Activated CD4-positive, CD25-positive, alpha-beta regulatory T cell (primary cell): ENCODE data around the gene SDK2.
"Not testable (repeated sequence)": the region's sequence is repeated elsewhere in the genome, so short reads cannot be mapped to it uniquely, and the experiment has no call there.

Experiments used
- DNase-seq, 4 experiments: peaks; one replicate each; lab custom pipeline; 2025; lab: John Stamatoyannopoulos, UW

The SDK2 gene

GRCh38 chr17:73343168-73343634, 301.0 kb downstream of the SDK2 start:
- no peak for DNase-seq

DNA sequence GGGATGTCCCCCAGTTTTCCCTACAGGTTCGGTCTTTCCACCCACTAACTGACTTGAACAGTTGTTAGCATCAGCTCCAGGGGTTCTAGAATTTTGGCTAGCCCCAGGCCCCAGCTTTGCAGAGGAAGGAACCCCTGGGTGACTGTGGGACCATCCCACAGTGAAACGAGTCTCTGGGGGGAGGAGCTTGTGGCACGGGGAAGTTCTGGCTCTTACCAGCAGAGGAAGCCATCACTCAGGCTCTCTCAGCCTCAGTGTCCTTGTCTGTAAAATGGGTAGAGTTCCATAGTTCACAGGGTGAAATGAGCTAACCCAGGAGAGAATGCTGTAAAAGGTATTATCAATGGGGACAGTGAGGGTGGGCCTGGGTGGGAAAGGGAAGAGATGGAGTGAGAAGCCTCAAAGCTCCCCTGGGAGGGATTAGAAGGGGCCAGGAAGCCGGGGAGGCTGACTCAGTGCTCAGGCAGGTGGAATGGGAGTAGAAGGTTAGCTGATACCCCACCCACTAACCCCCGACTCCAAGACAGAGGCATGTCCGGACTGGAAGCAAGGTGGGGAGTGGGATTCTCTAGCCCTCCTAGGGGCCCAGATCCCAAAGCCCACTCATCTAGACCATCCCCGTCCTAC, 301.6 kb downstream of the SDK2 start:
- DNase-seq, result no peak

DNA sequence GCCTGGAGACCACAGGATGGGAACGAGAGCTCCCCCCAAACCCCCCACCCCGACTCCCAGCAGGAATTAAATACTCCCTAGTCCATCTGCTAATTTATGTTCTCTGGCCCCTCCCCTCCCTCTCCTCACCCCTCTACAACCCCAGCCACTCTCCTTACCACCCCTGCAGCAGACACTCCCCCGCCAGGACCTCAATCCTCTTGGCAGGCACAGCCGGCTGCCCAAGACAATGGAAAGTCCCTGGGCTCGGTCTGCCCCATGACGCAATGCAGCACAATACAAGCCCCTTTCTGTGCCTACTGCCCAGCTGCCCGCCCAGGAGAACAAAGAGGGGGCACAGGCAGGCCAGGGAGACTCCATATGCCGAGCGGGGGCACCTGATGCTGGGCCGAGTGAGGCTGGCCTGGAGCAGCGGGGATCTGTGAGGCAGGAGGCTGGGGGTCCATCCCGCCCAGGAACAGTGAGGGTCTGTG, 302.2 kb downstream of the SDK2 start:
- DNase-seq, result no peak

DNA sequence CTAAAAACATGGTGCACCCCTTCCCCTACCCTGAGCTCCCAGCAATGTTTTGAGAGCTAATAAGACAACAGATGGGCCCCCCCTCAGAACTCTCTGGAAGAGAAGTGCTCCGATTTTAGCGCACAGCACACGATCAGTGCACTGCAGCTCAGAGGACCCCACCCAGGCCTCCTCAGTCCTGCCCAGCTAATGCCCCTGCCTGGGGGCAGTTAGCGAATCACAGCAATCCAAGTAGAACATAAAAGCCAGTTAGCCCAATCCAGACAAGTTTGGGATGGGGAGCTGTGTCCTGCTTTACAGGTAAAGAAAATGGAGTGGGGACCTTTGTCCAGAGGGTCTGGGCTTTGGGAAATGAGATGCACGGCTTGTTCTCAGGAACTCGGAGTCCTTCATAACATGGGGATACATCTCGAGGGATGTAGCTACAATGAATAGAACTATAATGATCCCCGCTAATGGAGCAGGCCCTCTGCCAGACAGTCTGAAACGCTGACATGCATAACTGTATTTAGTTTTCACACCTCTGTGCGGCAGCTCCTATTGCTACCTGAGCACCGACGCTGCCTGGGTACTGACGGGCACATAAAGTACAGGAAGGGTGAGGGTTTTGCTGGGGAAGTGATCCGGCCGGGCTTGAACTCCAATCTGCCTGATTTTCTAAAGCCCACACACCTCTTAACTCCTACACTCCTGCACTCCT, 302.7 kb downstream of the SDK2 start:
- no peak for DNase-seq

DNA sequence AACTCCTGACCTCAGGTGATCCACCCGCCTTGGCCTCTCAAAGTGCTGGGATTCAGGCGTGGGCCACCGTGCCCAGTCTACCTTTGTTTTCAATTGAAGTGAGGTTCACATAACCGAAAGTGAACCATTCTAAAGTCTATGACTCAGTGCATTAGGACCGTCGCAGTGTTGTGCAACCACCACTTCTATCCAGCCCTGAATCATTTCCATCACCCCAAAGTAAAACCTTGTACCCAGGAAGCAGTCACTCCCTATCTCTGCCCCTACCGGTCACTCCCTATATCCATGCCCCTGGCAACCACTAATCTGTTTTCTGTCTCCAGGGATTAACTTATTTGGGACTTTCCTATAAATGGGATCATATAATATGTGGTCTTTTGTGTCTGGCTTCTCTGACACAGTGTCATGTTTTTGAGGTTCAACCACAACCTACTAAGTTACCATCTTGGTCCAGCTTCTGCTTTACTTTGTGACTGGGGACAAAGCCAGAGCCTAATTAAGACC, 304.1 kb downstream of the SDK2 start:
- DNase-seq, result no peak

GRCh38 chr17:73338566-73339197, 305.6 kb downstream of the SDK2 start:
- no peak for DNase-seq

- no peak for DNase-seq
These were observed 306.2 kb downstream of the SDK2 start for GRCh38 chr17:73338050-73338521.

DNA sequence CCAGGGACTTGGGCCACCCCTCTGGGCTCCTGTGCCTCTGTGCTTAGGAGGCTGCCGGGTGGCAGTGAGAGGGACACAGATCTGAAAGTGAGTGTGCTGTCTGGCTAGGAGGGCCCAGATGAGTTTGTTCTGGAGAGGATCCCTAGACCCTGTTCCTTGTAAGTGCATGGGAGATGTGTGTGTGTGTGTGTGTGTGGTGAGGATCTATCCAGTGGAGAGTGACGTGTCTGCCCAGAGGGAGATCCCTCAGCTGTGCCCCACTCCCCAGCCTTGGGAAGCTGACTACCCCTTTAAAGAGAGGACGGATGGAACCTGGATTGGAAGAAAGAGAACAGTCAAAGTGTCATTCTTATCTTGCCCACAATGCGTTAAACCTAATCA, 306.9 kb downstream of the SDK2 start:
- DNase-seq, result no peak

DNA sequence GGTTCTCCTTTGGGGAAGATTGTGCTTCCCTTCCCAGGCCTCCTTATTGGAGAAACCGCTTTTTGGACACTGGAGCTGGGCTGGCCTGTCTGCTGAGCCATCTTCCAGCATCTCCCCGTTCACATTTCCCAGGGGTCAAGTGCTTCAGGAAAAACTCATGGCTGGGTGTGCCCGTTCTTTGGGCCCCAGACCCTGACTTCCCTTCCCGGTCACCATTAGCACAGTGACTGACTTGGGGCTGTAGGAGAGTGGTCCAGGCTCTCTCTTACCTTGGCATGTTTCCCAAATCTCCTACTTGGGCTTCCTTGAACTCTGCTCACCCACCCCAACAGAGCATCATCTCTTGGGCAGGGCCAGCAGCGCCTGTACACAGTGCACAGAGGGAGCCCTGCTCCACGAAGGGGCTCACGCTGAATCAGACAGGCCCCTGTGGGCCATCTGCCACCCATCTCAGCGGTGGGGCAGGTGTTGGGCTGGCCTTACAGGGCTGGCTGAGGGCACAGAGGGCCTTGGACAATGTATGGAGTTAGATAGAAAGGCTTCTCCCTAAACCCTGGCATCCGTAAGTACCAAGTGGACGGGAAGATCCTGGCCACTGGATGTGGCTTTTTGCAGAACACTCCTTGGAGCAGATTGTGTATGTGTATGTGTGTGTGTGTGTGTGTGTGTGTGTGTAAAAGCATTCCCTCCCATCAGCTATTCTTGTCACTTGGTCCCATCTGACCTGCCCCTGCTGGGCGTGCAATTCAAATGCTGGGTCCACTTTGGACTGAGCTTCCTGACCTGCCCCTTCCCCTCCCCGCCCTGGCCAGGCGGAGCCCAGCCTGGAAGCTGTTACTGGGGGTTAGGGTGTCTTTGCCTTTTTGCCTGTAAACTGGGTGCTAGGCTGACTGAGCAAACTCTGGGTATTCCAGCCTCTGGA, 307.6 kb downstream of the SDK2 start:
- no peak for DNase-seq

- no peak for DNase-seq
These were observed 308.4 kb downstream of the SDK2 start for GRCh38 chr17:73335591-73336407.

DNA sequence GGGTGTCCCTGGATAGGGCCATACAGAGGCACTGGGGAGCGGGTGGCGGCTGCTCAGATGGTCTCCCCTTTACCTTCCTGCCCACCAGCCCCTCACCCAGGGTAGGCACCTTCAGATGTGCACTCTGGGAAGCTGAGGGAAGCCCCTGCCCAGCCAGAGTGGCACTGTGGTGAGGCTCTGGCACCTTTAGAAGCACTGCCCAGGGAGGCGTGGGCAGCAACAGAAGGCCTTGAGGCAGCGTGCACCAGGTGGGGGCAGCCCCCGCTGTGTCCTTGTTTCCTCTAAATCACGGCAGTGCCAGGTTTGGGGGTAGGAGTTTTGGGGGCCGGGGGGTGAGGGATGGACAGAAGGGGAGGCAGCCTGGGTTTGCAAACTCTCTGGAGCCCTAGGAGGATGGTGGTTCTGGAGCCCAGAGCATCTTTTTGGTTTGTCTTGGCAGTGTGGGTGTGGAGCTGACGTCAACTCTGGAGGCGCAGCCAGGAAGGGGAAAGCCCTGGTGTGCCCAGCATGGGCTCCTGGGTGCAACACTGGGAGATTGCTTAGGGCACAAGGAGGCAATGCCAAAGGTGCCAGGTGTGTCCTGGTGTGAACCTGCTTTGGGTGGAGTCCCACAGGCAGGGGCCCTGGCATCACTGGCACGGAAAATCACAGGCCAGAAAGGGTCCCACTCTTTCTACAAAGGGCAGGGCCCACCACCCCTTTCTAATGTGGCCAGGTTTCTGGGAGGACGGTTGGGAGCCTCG, 309.3 kb downstream of the SDK2 start:
- no peak for DNase-seq

- not testable (repeated sequence) for DNase-seq
These were observed 310.8 kb downstream of the SDK2 start for GRCh38 chr17:73333445-73333844.

GRCh38 chr17:73331060-73331459, 313.2 kb downstream of the SDK2 start:
- no peak for DNase-seq

GRCh38 chr17:73327676-73328075, 316.6 kb downstream of the SDK2 start:
- DNase-seq, result no peak

DNA sequence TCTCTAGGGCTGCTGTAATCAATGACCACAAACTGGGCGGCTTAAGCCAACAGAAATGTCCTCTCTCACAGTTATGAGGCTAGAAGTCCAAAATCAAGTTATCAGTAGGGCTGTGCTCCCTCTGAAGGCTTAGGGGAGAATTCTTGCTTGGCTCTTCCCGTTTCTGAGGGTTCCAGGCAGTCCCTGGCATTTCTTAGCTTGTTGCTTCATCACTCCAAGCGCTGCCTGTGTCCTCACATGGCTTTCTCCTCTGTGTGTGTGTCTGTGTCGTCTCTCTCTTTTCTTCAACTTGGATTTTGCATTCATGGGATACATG, 318.8 kb downstream of the SDK2 start:
- no peak for DNase-seq

DNA sequence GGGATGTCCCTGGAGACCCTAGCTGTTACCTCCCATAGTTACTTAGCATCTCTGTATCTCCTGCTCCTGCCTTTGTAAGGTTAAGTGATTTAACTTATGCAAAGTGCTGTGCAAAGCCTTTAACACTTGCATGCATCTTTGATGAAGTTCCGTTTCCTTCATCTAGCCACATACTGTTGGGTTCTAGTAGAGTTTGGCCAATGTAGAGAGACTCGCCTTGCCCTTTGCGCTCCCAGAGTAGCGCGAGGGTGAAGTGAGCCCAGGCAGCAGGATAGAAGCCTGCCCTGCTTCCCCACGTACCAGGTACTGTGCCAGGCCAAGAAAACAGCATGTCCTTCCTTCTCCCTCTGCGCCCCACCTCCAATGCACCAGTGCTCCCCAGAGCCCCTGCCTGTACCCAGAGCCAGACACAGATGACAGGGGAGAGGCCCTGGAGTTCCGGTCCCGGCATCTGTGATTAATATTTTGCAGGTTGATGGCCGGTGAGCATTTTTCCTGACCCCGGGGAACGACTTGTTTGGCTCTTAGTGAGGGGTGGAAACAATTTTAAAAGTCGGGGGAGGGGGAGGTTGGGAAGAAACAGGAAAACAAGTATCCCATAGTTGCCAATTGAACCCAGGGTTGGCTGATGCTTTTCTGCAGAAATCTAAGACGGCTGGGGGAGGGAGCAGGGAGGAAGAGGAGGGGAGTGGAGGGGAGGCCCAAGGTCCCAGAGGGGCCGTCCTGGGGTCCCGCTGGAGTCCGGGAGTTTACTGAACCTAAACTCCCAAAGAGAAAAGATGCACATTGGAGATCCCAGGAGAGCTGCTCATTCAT, 319.3 kb downstream of the SDK2 start:
- no peak for DNase-seq

- no peak for DNase-seq
These were observed 320.1 kb downstream of the SDK2 start for GRCh38 chr17:73324160-73324475.

DNA sequence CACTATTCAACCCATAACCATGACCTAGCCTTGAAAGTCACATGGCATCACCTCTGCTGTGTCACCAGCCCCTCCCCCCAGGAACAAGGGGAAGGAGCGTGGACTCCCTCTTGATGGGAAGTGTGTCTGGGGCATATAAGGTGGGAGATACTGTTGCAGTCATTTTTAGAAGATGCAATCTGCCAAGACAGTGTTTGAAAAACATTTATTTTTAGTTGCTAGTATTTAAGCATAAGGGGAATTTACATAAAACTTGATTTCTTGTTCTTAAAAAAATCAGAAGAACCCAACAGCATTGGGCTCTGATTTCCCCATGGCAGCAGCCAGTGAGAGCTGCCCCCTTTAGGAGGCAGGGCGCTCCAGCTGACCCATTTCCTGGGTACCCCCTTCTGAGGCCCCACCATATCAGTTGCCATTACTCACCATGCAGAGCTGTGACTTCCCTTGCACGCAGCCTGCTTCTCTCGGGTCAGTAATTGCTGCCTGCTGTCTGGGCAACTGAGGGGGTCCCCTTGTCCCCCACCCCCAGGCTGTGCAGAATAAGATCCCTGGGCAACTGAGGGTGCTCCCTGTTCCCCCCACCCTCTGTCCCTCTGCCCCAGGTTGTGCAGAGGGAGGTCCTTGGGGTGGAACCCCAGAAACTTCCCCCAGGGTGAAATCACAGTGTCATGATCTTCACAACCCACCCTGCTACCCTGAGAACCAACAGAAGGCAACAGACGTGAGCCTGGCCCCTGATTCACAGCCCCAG, 320.7 kb downstream of the SDK2 start:
- DNase-seq, result no peak
